B cell (primary cell): ENCODE measurements around the gene SLC36A1.

ENCODE experiments used
- CTCF ChIP-seq: fragments of 200-600 bp; IDR thresholded peaks from one replicate; pipeline ENCODE4 v1.8.0; 2022; ENCODE audit warnings: antibody characterized with exemption, mild to moderate bottlenecking
- EZH2 ChIP-seq: IDR thresholded peaks from 2 replicates; pipeline ENCODE4 v1.6.1; 2012; ENCODE audit warnings: borderline replicate concordance, low read depth, mild to moderate bottlenecking, moderate library complexity, low read length; ENCODE audit not compliant: insufficient read depth, poor library complexity, severe bottlenecking

DNA sequence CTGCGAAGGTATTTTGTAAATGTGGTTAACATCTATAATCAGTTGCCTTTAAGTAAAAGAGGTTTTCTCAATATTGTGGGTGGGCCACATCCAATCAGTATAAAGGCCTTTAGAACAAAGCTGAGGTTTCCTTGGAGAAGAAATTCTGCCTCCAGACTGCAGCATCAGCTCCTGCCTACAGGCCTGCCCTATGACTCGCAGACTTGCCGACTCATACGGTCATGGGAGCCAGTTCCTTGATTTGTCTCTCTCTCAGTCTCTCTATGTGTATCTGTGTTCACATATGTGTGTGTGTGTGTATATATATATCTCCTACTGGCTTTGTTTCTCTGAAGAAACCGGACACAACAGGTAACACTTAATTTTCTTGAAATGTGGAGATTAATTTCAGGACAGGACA is 45.3 kb downstream of the SLC36A1 start:
- TF ChIP-seq EZH2 (no peak), CTCF (no peak)
